Activated naive CD8-positive, alpha-beta T cell treated with anti-CD3 and anti-CD28 coated beads, Interleukin-2, amount 50 U/mL, for 24 hours (primary cell): Measurements from ENCODE around the gene KCNA2.
A peak's percentile ranks its signal among the peaks of the same experiment; 100 is the strongest.

Experiments
- ATAC-seq: fragments of 150-1000 bp; cut with Tn5 transposase; one replicate; pipeline ENCODE4 v1.10.0; 2021
- DNase-seq: peaks from one replicate; pipeline ENCODE4 v3.0.0; 2021
- H3K27ac Mint-ChIP-seq: one replicate; pipeline ENCODE4 v1.8.0; 2021; ENCODE audit warnings: mild to moderate bottlenecking, mixed read lengths
- H3K27me3 Mint-ChIP-seq: one replicate; pipeline ENCODE4 v1.8.0; 2021; ENCODE audit warnings: mixed read lengths
- H3K36me3 Mint-ChIP-seq: one replicate; pipeline ENCODE4 v1.8.0; 2021; ENCODE audit warnings: low read depth, mixed read lengths
- H3K4me1 Mint-ChIP-seq: one replicate; pipeline ENCODE4 v1.8.0; 2021; ENCODE audit warnings: mixed read lengths
- H3K4me3 Mint-ChIP-seq: one replicate; pipeline ENCODE4 v1.8.0; 2021; ENCODE audit warnings: mild to moderate bottlenecking, moderate library complexity, mixed read lengths
- H3K9me3 Mint-ChIP-seq: one replicate; pipeline ENCODE4 v1.8.0; 2021; ENCODE audit warnings: mixed read lengths

The KCNA2 gene

GRCh38 chr1:110605901-110606656, at the start of gene KCNA2:
Gene KCNA2, minus strand, starts transcription at chr1:110606358. Its CDS starts 1,576 bp downstream, at chr1:110604782.
- Mint-ChIP-seq H3K27me3 (peaks cover 57% of the 10 kb centered on the region), H3K36me3 (no peaks in the 10 kb centered on the region), H3K27ac (no peak within 1 kb of the TSS), H3K4me3 (peak within 1 kb of the TSS; percentile 77), H3K4me1 (peaks cover 10% of the 10 kb centered on the region), H3K9me3 (no peaks in the 10 kb centered on the region)
- peak; percentile 17 for ATAC-seq
- peak; percentile 18 for DNase-seq

- peaks cover 19% of the 10 kb centered on the region for H3K4me1 Mint-ChIP-seq
- H3K27ac Mint-ChIP-seq, result no peak overlapping the region
- ATAC-seq, result no peak
These were observed 44.5 kb upstream of the KCNA2 start for GRCh38 chr1:110650609-110651008.

GRCh38 chr1:110648417-110648816, 42.3 kb upstream of the KCNA2 start:
- no peaks in the 10 kb centered on the region for H3K36me3 Mint-ChIP-seq
- no peak overlapping the region for H3K27ac Mint-ChIP-seq
- DNase-seq (no peak), ATAC-seq (peak; percentile 17)
- H3K9me3 Mint-ChIP-seq, result no peaks in the 10 kb centered on the region
- H3K27me3 Mint-ChIP-seq, result no peaks in the 10 kb centered on the region
- peaks cover 25% of the 10 kb centered on the region for H3K4me1 Mint-ChIP-seq
- no peak overlapping the region for H3K4me3 Mint-ChIP-seq

More at GRCh38 chr1:110650609-110651008, 44.5 kb upstream of the KCNA2 start:
- Mint-ChIP-seq H3K9me3 (no peaks in the 10 kb centered on the region), H3K4me3 (no peak overlapping the region), H3K36me3 (peaks cover 6% of the 10 kb centered on the region), H3K27me3 (no peaks in the 10 kb centered on the region)
- DNase-seq, result no peak

- no peaks in the 10 kb centered on the region for H3K9me3 Mint-ChIP-seq
- no peak overlapping the region for H3K4me3 Mint-ChIP-seq
- ATAC-seq (peak; percentile 68), DNase-seq (no peak)
- H3K27ac Mint-ChIP-seq, result no peak overlapping the region
- peaks cover 31% of the 10 kb centered on the region for H3K4me1 Mint-ChIP-seq
- no peaks in the 10 kb centered on the region for H3K27me3 Mint-ChIP-seq
- H3K36me3 Mint-ChIP-seq, result no peaks in the 10 kb centered on the region
These were observed 41.2 kb upstream of the KCNA2 start for GRCh38 chr1:110647254-110647891.

DNA sequence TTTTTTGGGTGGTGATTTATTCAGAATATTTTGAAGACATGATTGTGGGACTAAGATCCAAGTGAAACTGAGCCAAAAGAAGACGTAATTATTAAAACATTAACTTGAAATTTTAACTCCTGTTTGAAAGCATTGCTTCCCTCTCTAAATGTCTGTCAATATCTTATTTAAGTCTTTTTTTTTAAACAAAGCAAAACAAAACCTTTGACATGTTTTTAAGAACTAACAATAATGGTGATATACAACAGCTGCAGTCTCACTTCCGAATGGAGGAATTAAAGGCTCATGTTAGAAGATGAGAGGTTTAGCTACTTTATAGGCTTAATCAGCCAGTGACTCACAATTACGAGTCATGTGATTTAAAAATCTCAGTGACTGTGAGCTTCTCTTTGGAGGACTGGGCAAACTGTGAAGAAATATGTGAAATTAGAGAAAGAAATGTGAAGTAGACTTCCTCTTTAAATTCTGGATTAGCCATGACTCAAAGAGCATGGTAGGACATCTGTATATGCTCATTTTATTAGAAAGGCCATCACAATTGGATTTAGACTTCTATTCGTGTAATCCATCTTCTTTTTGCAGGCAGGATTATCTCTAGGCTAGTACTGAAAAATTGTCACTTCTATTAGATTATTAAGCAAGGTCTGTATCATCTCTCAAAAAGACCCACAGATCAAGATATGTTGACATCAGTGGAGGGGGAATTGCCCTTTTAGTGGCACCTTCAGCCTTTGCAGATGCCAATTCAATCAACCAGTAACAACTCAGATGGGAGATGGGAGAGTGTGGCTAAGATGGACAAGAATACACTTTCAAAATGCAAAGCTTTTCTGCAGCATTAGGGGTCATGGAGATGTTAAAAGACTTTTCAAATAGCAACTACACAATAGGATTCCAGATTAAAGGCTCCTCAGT, 39.9 kb upstream of the KCNA2 start:
- no peak for DNase-seq
- H3K4me3 Mint-ChIP-seq, result no peak overlapping the region
- peak; percentile 50 for ATAC-seq
- H3K36me3 Mint-ChIP-seq, result no peaks in the 10 kb centered on the region
- peaks cover 4% of the 10 kb centered on the region for H3K9me3 Mint-ChIP-seq
- no peaks in the 10 kb centered on the region for H3K27me3 Mint-ChIP-seq
- peak overlapping the region; percentile 71 for H3K27ac Mint-ChIP-seq
- peaks cover 43% of the 10 kb centered on the region for H3K4me1 Mint-ChIP-seq

DNA sequence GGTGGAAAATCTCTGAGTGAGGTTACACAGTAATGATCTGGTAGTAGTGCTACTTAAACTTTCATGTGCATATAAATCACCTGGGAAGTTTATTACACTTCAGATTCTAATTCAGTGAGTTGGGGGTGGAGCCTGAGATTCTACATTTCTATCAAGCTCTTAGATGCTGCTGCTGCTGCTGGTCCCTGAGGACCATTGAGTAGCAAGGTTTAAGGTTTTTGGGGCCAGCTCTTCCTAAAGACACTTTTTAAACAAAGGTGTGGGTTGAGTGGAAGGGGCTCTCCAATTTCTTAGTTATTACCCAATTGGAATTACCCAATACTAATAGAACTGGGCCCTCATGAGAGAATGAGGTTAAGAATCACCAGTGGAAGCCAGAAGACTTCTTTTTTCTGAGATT, 39.1 kb upstream of the KCNA2 start:
- H3K4me3 Mint-ChIP-seq, result no peak overlapping the region
- peaks cover 4% of the 10 kb centered on the region for H3K9me3 Mint-ChIP-seq
- DNase-seq (no peak), ATAC-seq (no peak)
- H3K36me3 Mint-ChIP-seq, result no peaks in the 10 kb centered on the region
- H3K4me1 Mint-ChIP-seq, result peaks cover 42% of the 10 kb centered on the region
- H3K27ac Mint-ChIP-seq, result peak overlapping the region; percentile 16
- H3K27me3 Mint-ChIP-seq, result no peaks in the 10 kb centered on the region

DNA sequence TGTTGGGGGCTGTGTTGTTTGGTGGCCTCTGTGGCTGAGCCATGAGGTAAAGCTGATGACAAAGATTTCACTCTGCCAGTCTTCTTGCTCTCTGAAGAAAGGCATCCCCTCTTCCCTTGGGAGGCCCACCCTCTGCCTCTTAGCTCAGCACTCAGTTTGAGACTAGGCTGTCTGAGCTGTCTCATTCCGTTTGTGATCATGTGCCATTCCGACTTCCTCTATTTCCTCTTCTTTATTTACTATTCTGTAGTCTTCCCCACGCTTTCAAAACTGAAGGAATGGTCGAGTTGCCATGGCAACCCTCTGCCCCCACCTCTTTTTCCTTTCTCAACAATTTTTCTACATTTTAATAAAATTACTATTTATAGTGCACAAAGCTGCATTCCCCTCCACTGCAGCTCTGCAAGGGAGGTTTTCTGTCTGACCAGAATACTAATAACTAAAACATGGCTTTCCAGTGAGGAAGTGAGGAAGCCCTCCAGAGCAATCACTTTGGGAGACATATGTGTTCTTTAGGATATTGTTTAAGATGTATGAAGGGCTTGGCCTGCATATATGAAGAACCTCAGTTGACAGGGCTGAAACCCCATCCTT, 37.8 kb upstream of the KCNA2 start:
- H3K27ac Mint-ChIP-seq, result peak overlapping the region; percentile 4
- H3K27me3 Mint-ChIP-seq, result no peaks in the 10 kb centered on the region
- no peaks in the 10 kb centered on the region for H3K36me3 Mint-ChIP-seq
- H3K9me3 Mint-ChIP-seq, result peaks cover 4% of the 10 kb centered on the region
- ATAC-seq, result no peak
- no peak overlapping the region for H3K4me3 Mint-ChIP-seq
- no peak for DNase-seq
- peaks cover 54% of the 10 kb centered on the region for H3K4me1 Mint-ChIP-seq

- H3K27ac Mint-ChIP-seq, result peak overlapping the region; percentile 1
These were observed 33.7 kb upstream of the KCNA2 start for GRCh38 chr1:110639724-110640386.

GRCh38 chr1:110638556-110638955, 32.4 kb upstream of the KCNA2 start:
- DNase-seq (no peak), ATAC-seq (no peak)
- Mint-ChIP-seq H3K4me1 (peaks cover 53% of the 10 kb centered on the region), H3K36me3 (no peaks in the 10 kb centered on the region), H3K4me3 (no peak overlapping the region), H3K9me3 (peaks cover 4% of the 10 kb centered on the region), H3K27me3 (no peaks in the 10 kb centered on the region), H3K27ac (no peak overlapping the region)

More at GRCh38 chr1:110639724-110640386, 33.7 kb upstream of the KCNA2 start:
- ATAC-seq, result no peak
- H3K36me3 Mint-ChIP-seq, result no peaks in the 10 kb centered on the region
- H3K4me1 Mint-ChIP-seq, result peaks cover 65% of the 10 kb centered on the region
- H3K4me3 Mint-ChIP-seq, result no peak overlapping the region
- H3K27me3 Mint-ChIP-seq, result no peaks in the 10 kb centered on the region
- peaks cover 4% of the 10 kb centered on the region for H3K9me3 Mint-ChIP-seq
- DNase-seq, result no peak

- Mint-ChIP-seq H3K4me3 (no peak overlapping the region), H3K27ac (no peak overlapping the region), H3K4me1 (peaks cover 49% of the 10 kb centered on the region), H3K27me3 (no peaks in the 10 kb centered on the region), H3K36me3 (no peaks in the 10 kb centered on the region), H3K9me3 (peaks cover 4% of the 10 kb centered on the region)
- DNase-seq, result no peak
- no peak for ATAC-seq
These were observed 31.9 kb upstream of the KCNA2 start for GRCh38 chr1:110638058-110638457.

GRCh38 chr1:110637475-110637874, 31.3 kb upstream of the KCNA2 start:
- ATAC-seq (no peak), DNase-seq (no peak)
- peaks cover 43% of the 10 kb centered on the region for H3K4me1 Mint-ChIP-seq
- H3K4me3 Mint-ChIP-seq, result no peak overlapping the region
- H3K36me3 Mint-ChIP-seq, result no peaks in the 10 kb centered on the region
- H3K27ac Mint-ChIP-seq, result no peak overlapping the region
- H3K27me3 Mint-ChIP-seq, result no peaks in the 10 kb centered on the region
- peaks cover 4% of the 10 kb centered on the region for H3K9me3 Mint-ChIP-seq

GRCh38 chr1:110636149-110636935, 30.2 kb upstream of the KCNA2 start:
- Mint-ChIP-seq H3K4me1 (peaks cover 34% of the 10 kb centered on the region), H3K27me3 (no peaks in the 10 kb centered on the region), H3K36me3 (no peaks in the 10 kb centered on the region), H3K9me3 (peaks cover 1% of the 10 kb centered on the region), H3K4me3 (peak overlapping the region; percentile 27), H3K27ac (peak overlapping the region; percentile 80)
- ATAC-seq, result no peak
- DNase-seq, result no peak

DNA sequence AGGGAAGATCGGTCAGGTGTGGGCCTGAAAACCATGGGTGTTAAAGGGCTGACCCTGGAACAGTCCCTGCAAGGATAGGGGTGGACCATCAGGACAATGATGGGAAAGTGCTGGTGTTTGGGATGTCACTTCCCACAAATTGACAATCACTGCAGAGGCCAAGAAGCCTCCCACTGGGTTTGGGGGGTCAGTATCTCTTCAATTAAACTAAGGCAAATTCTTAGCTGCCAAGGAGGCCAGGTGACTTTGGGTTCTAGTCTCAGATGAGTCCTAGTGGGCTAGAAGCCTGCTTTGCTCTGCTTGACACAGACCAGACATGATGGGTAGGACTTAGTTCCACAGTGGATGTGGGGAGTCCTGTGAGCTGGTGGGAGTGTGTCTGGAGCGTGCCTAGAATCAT, 29.3 kb upstream of the KCNA2 start:
- Mint-ChIP-seq H3K4me3 (peak overlapping the region; percentile 55), H3K27me3 (no peaks in the 10 kb centered on the region), H3K27ac (peak overlapping the region; percentile 80), H3K4me1 (peaks cover 31% of the 10 kb centered on the region), H3K9me3 (no peaks in the 10 kb centered on the region), H3K36me3 (no peaks in the 10 kb centered on the region)
- DNase-seq (no peak), ATAC-seq (no peak)
